Embryonic facial prominence (tissue), 1 donor: Measurements from ENCODE around the gene CCND3.

Source experiments
- DNase-seq: peaks from one replicate; pipeline ENCODE4 v3.0.0-alpha.2; 2016; ENCODE audit errors: extremely low spot score

CCND3 gene

DNA sequence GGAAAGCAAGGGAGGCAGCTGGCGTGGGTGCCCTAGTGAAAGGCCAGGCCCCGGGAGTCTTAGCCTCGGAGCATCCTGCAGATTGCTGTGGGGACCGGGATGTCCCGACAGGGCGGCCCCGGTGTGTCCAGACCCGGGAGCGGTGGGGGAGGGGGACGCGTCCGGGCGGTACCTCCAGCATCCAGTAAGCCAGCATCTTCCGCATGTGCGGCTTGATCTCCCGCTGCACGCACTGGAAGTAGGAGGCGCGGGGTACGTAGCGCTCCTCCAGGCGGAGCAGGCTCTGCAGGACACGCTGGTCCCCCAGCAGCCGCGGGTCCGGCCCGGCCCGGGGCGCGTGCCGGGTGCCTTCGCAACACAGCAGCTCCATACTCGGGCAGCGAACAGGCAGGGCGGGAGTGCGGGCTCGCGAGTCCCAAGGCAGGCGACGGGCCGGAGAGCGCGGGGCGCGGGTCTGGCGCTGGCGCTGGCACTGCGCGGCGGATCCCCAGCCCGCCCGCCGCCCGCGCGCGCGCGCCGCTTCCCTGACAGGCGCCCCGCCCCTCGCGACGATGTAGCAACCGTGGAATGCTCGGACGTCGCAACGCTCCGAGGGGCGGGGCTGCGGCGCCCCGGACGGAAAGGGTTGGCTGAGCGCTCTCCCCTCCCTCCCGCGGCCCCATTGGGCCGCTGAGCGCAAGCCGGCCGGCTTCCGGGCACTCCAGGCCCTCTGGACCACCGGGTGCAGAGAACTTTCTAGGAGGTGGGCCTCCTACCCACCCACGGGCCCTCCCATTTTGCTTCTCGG lies at the start of gene CCND3:
CCND3 (minus strand) TSS at position 529 of the 787 bp plus-strand sequence; CDS start at position 370, 159 bp downstream.
- peak; percentile 72 for DNase-seq

DNA sequence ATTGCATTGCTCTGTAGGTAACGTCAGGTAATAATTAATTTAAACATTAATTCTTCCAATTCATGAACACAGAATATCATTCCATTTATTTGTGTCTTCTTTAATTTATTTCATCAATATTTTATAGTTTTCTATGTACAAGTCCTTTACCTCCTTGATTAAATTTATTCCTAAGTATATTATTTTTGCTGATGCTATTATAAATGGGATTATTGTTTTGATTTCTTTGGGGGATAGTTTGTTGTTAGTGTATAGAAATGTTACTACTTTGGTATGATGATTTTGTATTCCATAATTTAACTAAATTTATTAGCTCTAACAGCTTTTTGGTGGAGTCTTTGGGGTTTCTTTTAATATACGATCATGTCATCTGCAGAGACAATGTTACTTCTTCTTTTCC lies 44.7 kb upstream of the CCND3 start:
- DNase-seq, result no peak

DNA sequence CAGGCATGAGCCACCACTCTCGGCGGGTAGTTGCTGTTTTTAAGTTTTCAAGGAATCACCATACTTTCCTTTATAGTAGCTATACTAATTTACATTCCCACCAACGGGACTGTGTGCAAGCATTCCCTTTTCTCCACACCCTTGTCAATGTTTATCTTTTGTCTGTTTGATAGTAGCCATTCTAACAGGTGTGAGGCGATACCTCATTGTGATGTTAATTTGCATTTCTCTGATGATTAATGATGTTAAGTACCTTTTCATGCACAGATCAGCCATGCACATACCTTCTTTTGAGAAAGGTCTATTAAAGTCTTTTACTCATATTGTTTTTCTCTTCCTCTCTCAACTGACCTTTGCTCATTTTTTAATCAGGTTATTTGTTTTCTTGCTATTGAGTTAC lies 43.0 kb upstream of the CCND3 start:
- no peak for DNase-seq

DNA sequence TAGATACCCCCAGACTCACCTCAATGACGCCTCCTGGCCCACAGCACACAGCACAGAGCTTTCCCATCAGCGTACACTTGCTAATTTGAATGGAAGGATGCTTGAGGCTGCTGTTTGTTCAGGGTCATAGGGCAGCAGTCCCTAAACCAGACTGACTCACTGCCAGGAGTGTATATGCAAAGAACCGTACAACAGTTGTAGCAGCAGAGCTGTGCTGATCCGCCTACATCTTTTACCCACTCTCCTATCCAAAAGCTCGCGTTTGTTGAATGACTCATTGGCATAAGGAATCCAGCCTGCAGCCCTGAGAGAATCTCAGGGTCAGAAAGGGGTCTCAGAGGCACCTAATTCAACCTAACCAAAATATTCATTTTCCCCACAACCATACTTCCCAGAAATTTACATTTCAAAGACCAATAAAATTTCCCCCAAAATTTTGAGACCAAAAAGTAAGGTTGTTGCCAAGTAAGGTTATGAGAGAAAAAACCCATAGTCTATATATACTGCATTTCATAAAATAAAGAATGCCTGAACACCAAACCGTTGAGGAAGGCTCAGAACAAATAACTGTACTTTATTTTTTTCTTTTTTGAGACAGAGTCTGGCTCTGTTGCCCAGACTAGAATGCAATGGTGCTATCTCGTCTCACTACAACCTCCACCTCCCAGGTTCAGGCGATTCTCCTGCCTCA lies 35.3 kb upstream of the CCND3 start:
- DNase-seq, result no peak

DNA sequence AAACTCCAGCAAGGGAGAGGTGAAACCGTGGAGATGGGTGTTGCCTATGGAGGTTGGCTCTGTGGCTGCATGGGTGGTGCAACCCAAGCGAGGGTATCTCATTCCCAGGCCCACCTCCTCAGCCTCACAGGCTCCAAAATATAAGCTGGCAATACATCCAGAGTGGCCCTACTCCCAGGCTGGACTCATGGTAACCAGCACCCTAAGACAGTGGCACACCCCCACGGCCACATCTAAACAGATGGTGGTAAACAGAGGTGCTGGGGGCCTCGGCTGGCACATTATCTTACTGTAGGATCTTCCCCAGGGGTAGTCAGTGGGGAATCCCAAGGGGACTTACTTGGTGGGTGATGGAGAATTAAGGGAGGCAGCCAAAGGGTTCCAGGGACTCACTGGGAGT lies 33.7 kb upstream of the CCND3 start:
- DNase-seq, result no peak

DNA sequence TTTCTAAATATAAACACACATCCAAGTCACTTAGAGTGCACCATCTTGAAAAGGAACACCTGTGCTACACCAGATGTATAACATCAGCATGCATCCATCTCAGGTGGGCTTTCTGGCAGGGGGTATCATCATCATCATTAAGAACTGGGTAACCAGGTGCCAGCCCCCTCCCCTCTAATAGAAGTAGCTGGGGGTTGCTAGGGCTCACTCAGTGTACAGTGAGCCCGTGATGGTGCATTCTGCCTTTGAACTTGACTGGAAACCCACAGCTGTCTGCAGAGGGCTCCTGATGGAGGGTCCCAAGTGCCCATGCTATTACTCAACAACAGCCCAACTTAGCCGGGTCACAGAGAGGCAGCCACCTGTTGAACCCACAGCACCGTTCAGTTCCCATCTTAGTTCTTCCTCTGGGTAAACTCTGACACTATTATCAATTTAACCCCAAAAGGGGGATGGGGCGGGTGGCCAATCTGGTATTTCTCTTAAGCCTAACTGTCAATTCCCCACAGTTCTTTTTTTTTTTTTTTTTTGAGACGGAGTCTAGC lies 32.7 kb upstream of the CCND3 start:
- DNase-seq, result no peak

DNA sequence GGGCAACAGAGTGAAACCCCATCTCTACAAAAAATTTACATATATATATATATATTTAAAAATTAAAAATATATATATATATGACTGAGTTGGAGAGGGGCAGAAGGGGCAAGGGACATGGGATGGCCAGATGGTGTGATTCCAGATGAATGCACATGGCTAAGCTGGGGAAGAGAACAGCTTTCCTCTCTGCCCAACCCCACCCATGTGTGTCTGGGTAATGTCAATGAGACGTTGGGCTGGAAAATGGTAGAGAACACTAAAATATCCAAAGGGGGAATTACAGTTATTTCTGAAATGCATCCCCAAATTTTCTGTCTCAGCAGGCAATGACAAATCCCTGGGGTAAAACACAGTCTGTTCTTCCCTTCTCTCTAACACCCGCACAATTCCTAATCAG lies 31.2 kb upstream of the CCND3 start:
- DNase-seq, result no peak

DNA sequence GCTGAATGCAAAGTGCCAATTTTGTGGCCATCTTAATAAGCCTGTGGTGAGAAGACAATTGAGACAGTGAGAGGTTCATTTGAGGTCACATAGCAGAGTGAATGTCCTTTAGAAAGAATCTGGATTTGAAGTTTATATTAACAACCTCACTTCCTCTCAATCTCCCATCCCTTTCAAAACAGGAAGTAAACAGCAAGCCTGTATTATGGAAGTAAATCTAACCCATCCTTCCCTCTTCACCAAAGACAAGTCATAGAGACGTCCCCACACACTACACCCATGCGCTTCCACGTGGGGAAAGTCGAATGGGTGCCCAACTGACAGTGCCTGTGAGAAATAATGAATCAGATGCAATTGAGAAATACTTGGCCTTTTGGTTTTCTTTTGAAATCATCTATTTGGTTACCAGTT lies 28.8 kb upstream of the CCND3 start:
- DNase-seq, result no peak

DNA sequence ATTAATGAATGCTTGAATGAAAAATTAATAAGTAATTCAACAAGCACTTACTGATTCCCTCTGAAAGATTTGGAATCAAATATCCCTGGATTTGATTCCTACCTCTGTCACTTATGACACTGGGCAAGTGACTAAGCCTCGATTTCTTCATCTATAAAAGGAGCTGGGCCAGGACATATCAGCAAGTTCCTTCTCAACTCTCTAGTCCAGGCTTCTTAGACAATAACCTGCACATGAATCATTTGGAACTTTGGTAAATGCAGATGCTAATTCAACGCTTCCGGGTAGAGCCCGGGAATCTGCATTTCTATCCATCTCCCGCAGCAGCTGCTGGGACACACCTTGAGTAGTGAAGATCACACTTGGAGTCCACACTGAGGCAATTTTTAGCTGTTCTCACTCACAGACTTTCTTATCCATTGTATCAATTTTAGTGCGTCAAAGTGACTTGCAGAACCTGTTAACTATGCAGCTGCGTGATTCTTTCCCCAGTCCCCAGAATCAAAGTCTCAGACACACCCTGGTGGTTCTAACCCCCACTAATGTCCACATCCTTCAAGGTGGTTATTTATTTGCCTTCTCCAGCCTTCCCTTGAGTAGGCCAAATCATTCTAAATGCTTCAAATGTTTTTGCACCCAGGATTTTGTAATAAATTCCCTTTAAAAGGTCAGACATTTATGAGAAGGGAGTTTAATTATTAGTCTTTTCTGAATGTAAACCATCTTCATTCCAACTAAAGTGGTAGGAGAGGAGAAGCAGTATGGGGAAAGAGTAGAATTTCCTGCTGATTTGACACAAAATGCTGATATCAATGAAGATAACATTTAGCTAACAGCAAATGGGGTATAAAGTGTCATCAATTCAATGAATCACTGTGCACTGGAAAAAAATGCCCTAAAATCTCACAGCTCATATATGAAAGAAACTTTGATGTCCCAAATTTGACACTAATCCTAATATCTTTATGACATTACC lies 26.0 kb upstream of the CCND3 start:
- no peak for DNase-seq

DNA sequence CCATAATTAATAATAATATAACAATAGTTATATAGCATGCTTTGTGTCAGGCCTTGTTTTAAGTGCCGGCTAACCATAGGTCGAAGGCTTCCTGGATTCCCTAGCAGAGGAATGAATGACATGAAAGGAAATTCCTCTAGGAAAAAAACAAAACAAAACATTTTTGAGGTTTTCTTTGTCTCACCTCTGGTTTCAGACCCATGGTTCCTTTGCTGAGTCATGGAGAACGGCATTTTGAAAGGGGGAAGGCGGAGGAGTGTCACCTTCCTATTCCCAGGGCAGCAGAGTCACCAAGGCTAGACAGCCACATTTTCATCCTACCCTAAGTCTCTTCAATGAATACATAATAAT lies 25.3 kb upstream of the CCND3 start:
- DNase-seq, result no peak

DNA sequence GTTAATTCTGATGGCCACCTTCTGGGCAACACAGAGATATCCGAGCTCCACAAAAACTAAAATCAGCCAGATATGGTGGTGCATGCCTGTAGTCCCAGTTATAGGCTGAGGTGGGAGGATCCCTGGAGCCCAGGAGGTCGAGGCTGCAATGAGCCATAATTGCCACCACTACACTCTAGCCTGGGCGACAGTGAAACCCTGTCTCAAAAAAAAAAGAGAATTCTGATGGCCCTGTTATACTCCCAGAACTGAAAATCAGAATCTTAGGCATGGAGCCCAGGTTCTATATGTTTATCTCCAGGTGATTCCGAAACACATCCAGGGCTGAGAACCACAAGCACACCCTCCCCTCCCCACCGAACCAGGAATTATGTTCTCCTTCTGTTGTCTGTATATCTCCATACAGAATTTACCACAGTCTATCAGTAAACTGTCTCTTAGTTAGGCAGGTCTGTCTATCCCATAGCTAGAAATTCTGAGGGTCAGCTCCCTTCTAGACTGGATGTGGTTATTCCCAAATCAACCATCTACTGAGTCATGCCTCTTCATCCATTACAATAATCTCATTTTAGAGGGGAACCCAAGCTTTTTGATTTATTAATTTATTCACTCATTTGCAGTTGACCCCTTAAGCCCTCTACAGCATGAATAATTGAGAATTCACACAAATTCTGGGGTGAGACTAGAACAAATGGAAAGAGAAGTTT lies 24.8 kb upstream of the CCND3 start:
- DNase-seq, result no peak

DNA sequence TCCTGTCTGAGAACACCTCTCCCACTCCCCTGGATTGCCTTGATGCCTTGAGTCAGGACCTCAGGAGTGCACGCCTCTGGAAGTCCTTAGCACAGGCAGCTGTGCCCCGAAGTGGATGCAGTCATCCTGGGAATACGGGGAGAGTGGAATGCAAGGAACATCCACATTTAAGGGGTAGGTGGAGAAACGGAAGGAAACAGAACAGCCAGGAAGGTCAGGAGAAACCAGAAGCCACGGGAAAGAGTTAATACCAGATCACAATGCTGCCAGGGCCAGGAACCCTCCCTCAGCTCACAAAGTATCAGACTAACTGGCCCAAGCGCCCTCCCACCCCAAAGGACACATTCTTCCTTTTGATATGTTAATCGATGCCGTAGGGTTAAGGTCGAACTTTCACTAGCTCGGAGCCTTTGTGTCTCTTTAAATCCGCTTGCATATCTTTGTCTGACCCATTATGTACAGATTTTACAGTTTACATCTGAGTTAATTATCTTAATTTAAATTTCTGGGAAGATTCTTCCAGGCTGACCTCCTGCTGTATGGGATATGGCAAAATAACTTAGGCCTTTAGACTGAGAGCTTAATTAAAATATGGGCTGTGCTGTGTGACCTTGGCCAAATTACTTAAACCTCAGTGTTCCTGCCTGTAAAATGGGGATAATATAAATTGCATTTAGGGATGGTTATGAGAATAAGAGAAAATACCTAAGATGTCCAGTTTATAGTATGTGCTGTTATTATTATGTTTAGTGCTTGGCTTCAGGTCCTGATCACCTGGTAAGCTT lies 24.0 kb upstream of the CCND3 start:
- no peak for DNase-seq

DNA sequence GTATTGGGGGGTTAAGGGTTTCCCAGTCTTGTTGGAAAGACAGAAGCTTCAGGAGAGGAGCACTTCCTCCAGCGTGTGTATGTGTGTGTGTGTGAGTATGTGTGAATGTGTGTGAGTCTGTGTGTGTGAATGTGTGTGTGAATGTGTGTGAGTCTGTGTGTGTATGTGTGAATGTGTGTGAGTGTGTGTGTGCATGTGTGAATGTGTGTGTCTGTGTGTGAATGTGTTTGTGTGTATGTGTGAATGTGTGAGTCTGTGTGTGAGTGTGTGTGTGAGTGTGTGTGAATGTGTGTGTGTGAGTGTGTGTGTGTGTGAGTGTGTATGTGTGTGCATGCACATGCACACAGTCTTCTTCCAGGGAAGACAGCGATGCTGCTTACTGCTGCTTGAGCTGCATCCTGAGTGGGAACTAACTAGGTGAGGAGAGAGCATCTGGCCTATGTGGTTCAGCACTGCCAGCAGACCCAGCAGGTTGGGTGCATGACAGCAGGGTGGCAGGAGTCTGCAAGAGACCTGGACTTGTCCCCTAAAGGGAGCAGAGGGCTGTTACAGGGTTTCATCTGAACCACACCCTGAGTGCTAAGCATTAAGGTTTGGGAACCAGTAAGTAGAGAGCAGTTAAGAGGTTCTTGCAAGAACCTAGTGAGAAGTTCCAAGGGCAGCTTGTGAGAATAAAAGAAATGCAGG lies 22.7 kb upstream of the CCND3 start:
- no peak for DNase-seq

DNA sequence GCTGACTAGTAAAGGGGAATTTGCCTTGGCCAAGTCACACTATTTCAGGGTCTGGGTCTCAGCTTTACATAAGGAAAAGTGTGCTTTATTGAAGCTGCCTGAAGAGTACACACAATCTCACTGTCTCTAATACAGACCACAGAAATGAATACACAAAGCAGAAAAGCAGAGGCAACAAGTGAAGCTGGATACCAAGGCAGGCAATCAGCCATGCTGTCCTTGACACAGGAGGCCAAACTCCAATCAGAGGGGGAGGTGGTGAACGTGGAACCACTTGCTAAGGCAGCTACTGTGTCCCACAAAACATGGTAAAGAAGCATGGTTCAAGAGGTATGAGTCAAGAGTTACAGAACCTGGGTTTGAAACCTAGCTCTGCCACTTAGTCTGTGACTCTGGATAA lies 21.8 kb upstream of the CCND3 start:
- no peak for DNase-seq

DNA sequence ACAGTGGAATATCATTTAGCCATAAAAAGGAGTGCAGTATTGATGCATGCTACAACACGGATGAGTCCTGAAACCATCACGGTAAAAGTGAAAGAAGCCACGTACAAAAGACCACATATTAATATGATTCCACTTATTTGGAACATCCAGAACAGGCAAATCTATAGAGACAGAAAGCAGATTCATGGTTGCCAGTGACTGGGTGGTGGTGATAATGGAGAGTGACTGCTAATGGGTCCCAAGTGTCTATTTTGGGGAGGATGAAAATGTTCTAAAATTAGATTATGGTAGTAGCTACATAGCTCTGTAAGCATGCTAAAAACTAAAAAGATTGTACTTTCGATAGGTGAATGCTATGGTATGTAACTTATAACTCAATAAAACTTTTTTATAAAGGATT lies 18.4 kb upstream of the CCND3 start:
- DNase-seq, result no peak

DNA sequence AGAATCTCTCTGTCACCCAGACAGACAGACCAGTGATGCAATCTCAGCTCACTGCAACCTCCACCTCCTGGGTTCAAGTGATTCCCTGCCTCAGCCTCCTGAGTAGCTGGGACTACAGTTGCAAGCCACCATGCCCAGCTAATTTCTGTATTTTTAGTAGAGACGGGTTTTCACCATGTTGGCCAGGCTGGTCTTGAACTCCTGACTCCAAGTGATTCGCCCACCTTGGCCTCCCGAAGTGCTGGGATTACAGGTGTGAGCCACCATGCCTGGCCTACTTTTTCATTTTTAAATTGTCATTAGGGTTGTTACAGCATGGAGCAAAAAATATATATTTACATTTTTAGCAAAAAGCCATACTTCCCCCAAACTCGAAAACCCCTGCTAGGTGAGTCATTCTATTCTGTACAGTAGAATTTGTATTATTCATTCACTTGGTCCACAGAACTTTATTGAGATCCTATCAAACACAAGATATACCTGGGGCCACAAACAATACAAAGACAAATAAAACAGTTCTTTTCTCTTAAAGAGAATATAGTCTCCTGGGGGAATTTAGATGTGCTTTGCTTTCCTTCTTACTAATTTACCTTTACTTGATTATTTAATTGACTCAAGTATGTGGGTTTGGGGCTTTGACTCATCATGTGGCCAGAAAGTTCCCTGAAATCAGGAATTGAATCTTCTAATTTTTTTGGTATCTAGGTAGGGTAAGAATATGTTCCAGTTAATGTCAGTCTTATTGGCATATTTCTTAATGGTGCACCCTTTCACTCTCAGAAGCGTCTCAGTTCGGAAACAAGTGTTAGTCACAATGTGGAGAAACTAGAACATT lies 16.6 kb upstream of the CCND3 start:
- no peak for DNase-seq

DNA sequence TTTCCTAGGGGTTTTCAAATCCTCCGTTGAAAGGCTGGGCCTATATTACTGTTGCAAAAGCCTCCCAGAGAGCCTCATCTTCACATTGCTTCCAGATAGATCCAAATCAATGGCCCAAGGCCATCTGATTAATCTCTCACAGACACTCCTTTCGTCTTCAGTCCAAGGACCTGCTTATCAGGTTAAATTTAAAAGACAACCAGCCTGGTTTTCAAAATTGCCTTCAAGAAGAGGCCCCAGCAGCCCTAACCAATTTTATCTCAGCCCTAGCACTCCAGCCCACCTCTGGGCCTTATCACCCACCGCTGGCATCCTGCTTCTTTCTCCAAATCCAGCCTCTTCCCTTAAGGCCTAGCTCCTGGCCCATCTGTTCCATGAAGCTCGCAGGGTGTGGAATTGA lies 15.5 kb upstream of the CCND3 start:
- DNase-seq, result no peak

DNA sequence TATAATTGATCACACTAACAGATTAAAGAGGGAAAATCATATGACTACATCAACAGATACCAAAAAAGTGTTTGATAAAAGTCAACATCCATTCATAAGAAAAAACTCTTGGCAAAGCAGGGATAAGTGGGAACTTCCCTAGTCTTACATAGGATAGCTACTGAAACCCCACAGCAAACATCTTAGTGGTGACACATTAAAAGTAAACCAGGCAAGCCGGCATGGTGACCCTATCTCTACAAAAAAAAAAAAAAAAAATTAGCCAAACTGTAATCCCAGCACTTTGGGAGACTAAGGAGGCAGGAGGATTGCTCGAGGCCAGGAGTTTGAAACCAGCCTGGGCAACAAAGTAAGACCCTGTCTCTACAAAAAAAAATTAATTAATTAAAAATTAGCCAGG lies 13.8 kb upstream of the CCND3 start:
- DNase-seq, result no peak

DNA sequence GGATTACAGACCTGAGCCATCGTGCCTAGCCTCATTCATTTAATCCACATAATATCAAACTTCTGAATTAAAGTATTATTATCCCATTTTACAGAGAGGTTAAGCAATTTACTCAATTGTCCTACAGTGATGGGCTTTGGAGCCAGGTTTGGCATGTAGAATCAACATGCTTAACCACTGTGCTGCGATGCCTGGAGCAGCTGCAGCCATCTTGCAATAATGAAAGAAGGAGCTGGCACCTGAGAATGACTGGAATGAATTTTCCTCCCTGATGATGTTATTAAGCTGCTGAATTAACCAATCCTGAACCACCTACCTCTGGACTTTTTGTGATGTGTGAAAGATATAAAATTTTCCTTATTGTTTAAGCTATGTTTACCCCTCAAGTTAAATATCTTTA lies 13.1 kb upstream of the CCND3 start:
- no peak for DNase-seq
